ENCODE data around the gene GLP1R. TPM values are rescaled to one million over a fixed set of nuclear protein-coding genes. Genes with fewer than 3 reads are reported as not detected.

GLP1R gene
- polyA plus RNA-seq, 1 donor from 2014 or later = 0.06 TPM

DNA sequence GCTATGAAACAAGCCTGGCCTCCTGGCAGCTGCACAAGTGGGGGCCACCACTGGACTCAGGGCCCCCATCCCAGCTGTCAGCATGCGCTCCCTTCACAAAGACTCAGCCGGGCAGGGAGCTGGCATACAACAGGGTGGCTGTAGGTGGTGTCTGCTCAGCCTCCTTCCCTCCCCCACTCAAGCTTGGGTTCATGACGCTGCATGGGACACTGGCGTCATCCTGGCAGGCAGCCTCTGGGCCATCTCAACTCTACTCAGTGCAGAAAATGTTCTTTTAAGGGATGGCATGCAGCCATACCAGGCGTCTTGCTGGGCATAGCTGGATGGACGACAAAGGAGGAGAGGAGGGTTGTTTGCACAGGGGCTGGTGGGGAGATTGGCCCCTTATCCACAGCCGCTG, 35.9 kb downstream of the GLP1R start:
- no peaks in the 10 kb centered on the region for H3K36me3 ChIP-seq (ENCODE audit: insufficient read depth, low read length)
- H3K9me3 ChIP-seq (ENCODE audit: low read length) = no peaks in the 10 kb centered on the region
- H3K79me2 ChIP-seq (replicated peaks; ENCODE audit: insufficient read depth, low read length) = no peaks in the 10 kb centered on the region
- no peak overlapping the region for H3K27ac ChIP-seq (ENCODE audit: low read length)
- no peak overlapping the region for H3K4me2 ChIP-seq (ENCODE audit: low read length)
- H3K4me3 ChIP-seq (ENCODE audit: low read length) = no peak overlapping the region
- H3K9me2 ChIP-seq (ENCODE audit: insufficient read depth, low read length) = no peaks in the 10 kb centered on the region
- H4K20me1 ChIP-seq (ENCODE audit: insufficient read depth) = no peaks in the 10 kb centered on the region
- H2AFZ ChIP-seq (ENCODE audit: low read depth, low read length) = no peak overlapping the region
- H3K9ac ChIP-seq (ENCODE audit: low read length) = no peak overlapping the region
- H3F3A ChIP-seq (ENCODE audit: insufficient read depth, low read length, poor library complexity, severe bottlenecking) = no peaks in the 10 kb centered on the region
- TF ChIP-seq SMC3 (conservative IDR thresholded peaks at IDR 0.05; ENCODE audit: poor library complexity) (no peak), POLR2AphosphoS5 (IDR thresholded peaks at IDR 0.05) (no peak), MXI1 (conservative IDR thresholded peaks at IDR 0.05; ENCODE audit: poor library complexity, severe bottlenecking) (no peak), RAD21 (conservative IDR thresholded peaks at IDR 0.05) (no peak), EZH2 (IDR thresholded peaks at IDR 0.05; ENCODE audit: borderline replicate concordance, insufficient read depth, low read length, poor library complexity, severe bottlenecking) (no peak), TAF1 (IDR thresholded peaks at IDR 0.05; ENCODE audit: low read depth) (no peak), EP300 (conservative IDR thresholded peaks at IDR 0.05; ENCODE audit: poor library complexity, severe bottlenecking) (no peak)
- TF ChIP-seq, protein P1, sequence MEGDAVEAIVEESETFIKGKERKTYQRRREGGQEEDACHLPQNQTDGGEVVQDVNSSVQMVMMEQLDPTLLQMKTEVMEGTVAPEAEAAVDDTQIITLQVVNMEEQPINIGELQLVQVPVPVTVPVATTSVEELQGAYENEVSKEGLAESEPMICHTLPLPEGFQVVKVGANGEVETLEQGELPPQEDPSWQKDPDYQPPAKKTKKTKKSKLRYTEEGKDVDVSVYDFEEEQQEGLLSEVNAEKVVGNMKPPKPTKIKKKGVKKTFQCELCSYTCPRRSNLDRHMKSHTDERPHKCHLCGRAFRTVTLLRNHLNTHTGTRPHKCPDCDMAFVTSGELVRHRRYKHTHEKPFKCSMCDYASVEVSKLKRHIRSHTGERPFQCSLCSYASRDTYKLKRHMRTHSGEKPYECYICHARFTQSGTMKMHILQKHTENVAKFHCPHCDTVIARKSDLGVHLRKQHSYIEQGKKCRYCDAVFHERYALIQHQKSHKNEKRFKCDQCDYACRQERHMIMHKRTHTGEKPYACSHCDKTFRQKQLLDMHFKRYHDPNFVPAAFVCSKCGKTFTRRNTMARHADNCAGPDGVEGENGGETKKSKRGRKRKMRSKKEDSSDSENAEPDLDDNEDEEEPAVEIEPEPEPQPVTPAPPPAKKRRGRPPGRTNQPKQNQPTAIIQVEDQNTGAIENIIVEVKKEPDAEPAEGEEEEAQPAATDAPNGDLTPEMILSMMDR (IDR thresholded peaks at IDR 0.05; ENCODE audit: poor library complexity, severe bottlenecking) = no peak
- TF ChIP-seq, protein P2, sequence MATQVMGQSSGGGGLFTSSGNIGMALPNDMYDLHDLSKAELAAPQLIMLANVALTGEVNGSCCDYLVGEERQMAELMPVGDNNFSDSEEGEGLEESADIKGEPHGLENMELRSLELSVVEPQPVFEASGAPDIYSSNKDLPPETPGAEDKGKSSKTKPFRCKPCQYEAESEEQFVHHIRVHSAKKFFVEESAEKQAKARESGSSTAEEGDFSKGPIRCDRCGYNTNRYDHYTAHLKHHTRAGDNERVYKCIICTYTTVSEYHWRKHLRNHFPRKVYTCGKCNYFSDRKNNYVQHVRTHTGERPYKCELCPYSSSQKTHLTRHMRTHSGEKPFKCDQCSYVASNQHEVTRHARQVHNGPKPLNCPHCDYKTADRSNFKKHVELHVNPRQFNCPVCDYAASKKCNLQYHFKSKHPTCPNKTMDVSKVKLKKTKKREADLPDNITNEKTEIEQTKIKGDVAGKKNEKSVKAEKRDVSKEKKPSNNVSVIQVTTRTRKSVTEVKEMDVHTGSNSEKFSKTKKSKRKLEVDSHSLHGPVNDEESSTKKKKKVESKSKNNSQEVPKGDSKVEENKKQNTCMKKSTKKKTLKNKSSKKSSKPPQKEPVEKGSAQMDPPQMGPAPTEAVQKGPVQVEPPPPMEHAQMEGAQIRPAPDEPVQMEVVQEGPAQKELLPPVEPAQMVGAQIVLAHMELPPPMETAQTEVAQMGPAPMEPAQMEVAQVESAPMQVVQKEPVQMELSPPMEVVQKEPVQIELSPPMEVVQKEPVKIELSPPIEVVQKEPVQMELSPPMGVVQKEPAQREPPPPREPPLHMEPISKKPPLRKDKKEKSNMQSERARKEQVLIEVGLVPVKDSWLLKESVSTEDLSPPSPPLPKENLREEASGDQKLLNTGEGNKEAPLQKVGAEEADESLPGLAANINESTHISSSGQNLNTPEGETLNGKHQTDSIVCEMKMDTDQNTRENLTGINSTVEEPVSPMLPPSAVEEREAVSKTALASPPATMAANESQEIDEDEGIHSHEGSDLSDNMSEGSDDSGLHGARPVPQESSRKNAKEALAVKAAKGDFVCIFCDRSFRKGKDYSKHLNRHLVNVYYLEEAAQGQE (IDR thresholded peaks at IDR 0.05; ENCODE audit: borderline replicate concordance) = no peak
- no peaks in the 10 kb centered on the region for H3K27me3 ChIP-seq (ENCODE audit: insufficient read depth, low read depth, low read length)

DNA sequence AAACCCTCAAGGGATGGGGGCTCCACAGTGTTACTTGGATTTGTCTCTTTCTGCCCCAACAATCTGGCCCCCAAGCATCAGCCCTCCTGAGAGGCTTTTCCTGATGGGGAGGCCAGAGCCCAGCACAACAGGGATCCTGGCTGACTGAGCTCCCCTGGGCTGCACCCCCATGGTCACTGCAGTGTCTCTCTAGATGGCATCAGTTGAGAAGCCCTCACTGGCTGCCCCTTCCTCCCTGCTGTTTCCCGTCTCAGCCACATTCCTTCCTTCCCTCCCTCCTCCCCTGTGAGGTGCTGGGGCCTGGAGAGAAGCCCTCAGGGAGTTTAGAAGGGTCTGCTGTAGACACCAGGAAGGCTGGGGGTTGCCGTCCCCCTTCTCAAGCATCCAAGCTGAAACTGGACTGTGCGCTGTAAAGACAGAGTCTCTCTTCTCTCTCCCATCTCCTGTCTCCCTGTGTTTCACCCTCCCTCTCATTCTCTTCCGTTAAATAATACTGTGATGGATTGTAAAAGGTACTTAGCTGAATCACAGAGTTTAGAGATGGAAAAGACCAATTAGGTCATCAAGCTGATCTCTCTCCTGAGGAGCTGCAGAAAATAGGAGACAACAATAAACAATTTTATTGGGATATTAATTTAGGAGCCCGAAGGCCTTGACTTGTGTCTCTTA, 36.7 kb downstream of the GLP1R start:
- H3K4me3 ChIP-seq (ENCODE audit: low read length) = no peak overlapping the region
- no peaks in the 10 kb centered on the region for H3K36me3 ChIP-seq (ENCODE audit: insufficient read depth, low read length)
- no peak for TF ChIP-seq MXI1 (conservative IDR thresholded peaks at IDR 0.05; ENCODE audit: poor library complexity, severe bottlenecking)
- no peak for TF ChIP-seq RAD21 (conservative IDR thresholded peaks at IDR 0.05)
- TF ChIP-seq TAF1 (IDR thresholded peaks at IDR 0.05; ENCODE audit: low read depth) = no peak
- no peak for TF ChIP-seq EZH2 (IDR thresholded peaks at IDR 0.05; ENCODE audit: borderline replicate concordance, insufficient read depth, low read length, poor library complexity, severe bottlenecking)
- TF ChIP-seq SMC3 (conservative IDR thresholded peaks at IDR 0.05; ENCODE audit: poor library complexity) = no peak
- TF ChIP-seq POLR2AphosphoS5 (IDR thresholded peaks at IDR 0.05) = no peak
- TF ChIP-seq EP300 (conservative IDR thresholded peaks at IDR 0.05; ENCODE audit: poor library complexity, severe bottlenecking) = no peak
- TF ChIP-seq, protein P1 (IDR thresholded peaks at IDR 0.05; ENCODE audit: poor library complexity, severe bottlenecking) = no peak
- TF ChIP-seq, protein P2 (IDR thresholded peaks at IDR 0.05; ENCODE audit: borderline replicate concordance) = no peak
- H3K9me3 ChIP-seq (ENCODE audit: low read length) = no peaks in the 10 kb centered on the region
- H3K4me2 ChIP-seq (ENCODE audit: low read length) = no peak overlapping the region
- no peaks in the 10 kb centered on the region for H3K27me3 ChIP-seq (ENCODE audit: insufficient read depth, low read depth, low read length)
- H3K79me2 ChIP-seq (replicated peaks; ENCODE audit: insufficient read depth, low read length) = no peaks in the 10 kb centered on the region
- no peaks in the 10 kb centered on the region for H3F3A ChIP-seq (ENCODE audit: insufficient read depth, low read length, poor library complexity, severe bottlenecking)
- no peak overlapping the region for H3K9ac ChIP-seq (ENCODE audit: low read length)
- H4K20me1 ChIP-seq (ENCODE audit: insufficient read depth) = no peaks in the 10 kb centered on the region
- H3K9me2 ChIP-seq (ENCODE audit: insufficient read depth, low read length) = no peaks in the 10 kb centered on the region
- no peak overlapping the region for H3K27ac ChIP-seq (ENCODE audit: low read length)
- H2AFZ ChIP-seq (ENCODE audit: low read depth, low read length) = no peak overlapping the region

All from neural cell (in vitro differentiated cells).